GM12878 (cell line): ENCODE results near the gene RBBP4. TPM values are rescaled to one million over a fixed set of nuclear protein-coding genes. Genes with fewer than 3 reads are reported as not detected.

Experiments
- ATAC-seq: fragments of 200-7000 bp; cut with Tn5 transposase; 3 replicates; pipeline ENCODE4 v1.9.1; 2020; ENCODE audit warnings: mild to moderate bottlenecking, moderate library complexity
- BruUV-seq: library from RNA; stranded (reverse); fragments of 400-500 nt; replicated peaks from 2 replicates; lab custom pipeline; 2021; lab: Mats Ljungman, UMichigan
- CTCF ChIA-PET: fragments of 300-600 bp; sonication (Branson Sonifier 250); formaldehyde crosslinking; extraction: SDS; loops from one replicate; lab custom pipeline; 2021; ENCODE audit warnings: inconsistent platforms; lab: Yijun Ruan, JAX
- POLR2A ChIA-PET: fragments of 350-600 bp; formaldehyde crosslinking; extraction: SDS; loops from one replicate; lab custom pipeline; 2021; ENCODE audit warnings: inconsistent platforms; lab: Charles Lee
- RAD21 ChIA-PET: fragments of 300-600 bp; sonication (Branson Sonifier 250); formaldehyde crosslinking; loops from one replicate; lab custom pipeline; 2023; ENCODE audit warnings: antibody characterized with exemption; ENCODE audit not compliant: unreplicated experiment; lab: Charles Lee
- SMC1A ChIA-PET: fragments of 300-600 bp; sonication (Branson Sonifier 250); formaldehyde crosslinking; loops from one replicate; lab custom pipeline; 2023; ENCODE audit not compliant: unreplicated experiment, uncharacterized antibody; lab: Charles Lee
- DNase-seq: peaks from one replicate; pipeline ENCODE4 v3.0.0-alpha.2; 2011; ENCODE audit warnings: low read depth, low spot score
- FAIRE-seq: peaks from 3 replicates; lab custom pipeline; 2011; peaks lifted over from hg19 to GRCh38; lab: Jason Lieb, UNC
- H2AFZ ChIP-seq: 2 replicates; pipeline ENCODE4 v1.6.0; 2011; ENCODE audit warnings: low read depth, low read length, control low read depth; ENCODE audit not compliant: control insufficient read depth
- H3K27ac ChIP-seq: 2 replicates; pipeline ENCODE4 v1.5.1; 2011; ENCODE audit warnings: control low read depth; ENCODE audit not compliant: control insufficient read depth, insufficient read depth
- H3K27me3 ChIP-seq, 2 experiments: replicated peaks in 1 of 2; 2 replicates each; pipeline versions ENCODE4 v1.6.0 to v1.6.1; 2011; ENCODE audit warnings: low read length in 1 of 2; ENCODE audit not compliant: control insufficient read depth in 2 of 2, insufficient read depth in 2 of 2
- H3K36me3 ChIP-seq, 2 experiments: 2 replicates each; pipeline ENCODE4 v1.5.1; 2011; ENCODE audit warnings: low read length in 1 of 2; ENCODE audit not compliant: control insufficient read depth in 2 of 2, insufficient read depth in 2 of 2
- H3K4me1 ChIP-seq: 2 replicates; pipeline ENCODE4 v1.6.1; 2011; ENCODE audit warnings: mild to moderate bottlenecking, low read length, moderate library complexity, mixed read lengths; ENCODE audit not compliant: control insufficient read depth, insufficient read depth
- H3K4me2 ChIP-seq: 2 replicates; pipeline ENCODE4 v1.6.0; 2011; ENCODE audit warnings: control low read depth; ENCODE audit not compliant: control insufficient read depth, insufficient read depth
- H3K4me3 ChIP-seq: fragments of 200-600 bp; sonication (generic); 2 replicates; pipeline ENCODE4 v1.5.1; 2016
- H3K79me2 ChIP-seq: 2 replicates; pipeline ENCODE4 v1.6.0; 2011; ENCODE audit warnings: low read length; ENCODE audit not compliant: control insufficient read depth, insufficient read depth
- H3K9ac ChIP-seq: 2 replicates; pipeline ENCODE4 v1.8.0; 2011; ENCODE audit warnings: low read length, control low read depth, mixed read lengths; ENCODE audit not compliant: control insufficient read depth, insufficient read depth
- H3K9me3 ChIP-seq: replicated peaks from 3 replicates; pipeline ENCODE4 v1.5.1; 2011; ENCODE audit warnings: mild to moderate bottlenecking, low read length; ENCODE audit not compliant: control insufficient read depth, insufficient read depth
- H4K20me1 ChIP-seq: 2 replicates; pipeline ENCODE4 v1.6.0; 2011; ENCODE audit not compliant: control insufficient read depth, insufficient read depth
- ATF2 ChIP-seq: IDR thresholded peaks from 2 replicates; pipeline ENCODE4 v1.6.1; 2012; ENCODE audit warnings: low read length, inconsistent platforms
- ATF7 ChIP-seq: fragments of 450-650 bp; IDR thresholded peaks from 2 replicates; pipeline ENCODE4 v1.6.1; 2016; ENCODE audit warnings: low read depth, mild to moderate bottlenecking
- BCL3 ChIP-seq: IDR thresholded peaks from 2 replicates; pipeline ENCODE4 v1.6.1; 2011; ENCODE audit warnings: borderline replicate concordance, low read depth, mild to moderate bottlenecking, moderate library complexity, low read length; ENCODE audit not compliant: insufficient read depth, poor library complexity, severe bottlenecking
- BMI1 ChIP-seq: fragments of 450-650 bp; IDR thresholded peaks from 2 replicates; pipeline ENCODE4 v1.6.1; 2016; ENCODE audit warnings: mild to moderate bottlenecking, moderate library complexity, borderline replicate concordance
- BRCA1 ChIP-seq: IDR thresholded peaks from 2 replicates; pipeline ENCODE4 v1.6.1; 2011; ENCODE audit warnings: low read depth, low read length, improper control_type of control experiment
- CEBPZ ChIP-seq: fragments of 150-350 bp; IDR thresholded peaks from 2 replicates; pipeline ENCODE4 v1.6.1; 2016; ENCODE audit warnings: low read depth, low read length
- FOXM1 ChIP-seq: IDR thresholded peaks from 2 replicates; pipeline ENCODE4 v1.6.1; 2012; ENCODE audit warnings: low read depth, mild to moderate bottlenecking, inconsistent platforms, low read length, moderate library complexity
- MXI1 ChIP-seq: fragments of 150-350 bp; IDR thresholded peaks from 2 replicates; pipeline ENCODE4 v1.6.1; 2011; ENCODE audit warnings: low read depth, mild to moderate bottlenecking, inconsistent platforms, low read length, improper control_type of control experiment
- NFXL1 ChIP-seq: fragments of 450-650 bp; IDR thresholded peaks from 2 replicates; pipeline ENCODE4 v1.6.1; 2017; ENCODE audit warnings: antibody characterized with exemption, mild to moderate bottlenecking, borderline replicate concordance
- SIX5 ChIP-seq: IDR thresholded peaks from 2 replicates; pipeline ENCODE4 v1.6.1; 2011; ENCODE audit warnings: mild to moderate bottlenecking, low read depth, low read length, moderate library complexity; ENCODE audit not compliant: severe bottlenecking
- SMAD5 ChIP-seq: IDR thresholded peaks from 2 replicates; pipeline ENCODE4 v1.6.1; 2016; ENCODE audit warnings: antibody characterized with exemption, low read depth
- TARDBP ChIP-seq: IDR thresholded peaks from 2 replicates; pipeline ENCODE4 v1.6.1; 2016; ENCODE audit warnings: borderline replicate concordance
- WGBS: methylation state at CpG from one replicate; pipeline ENCODE4 v1.1.6; 2016; ENCODE audit warnings: low lambda C conversion rate; ENCODE audit not compliant: insufficient replicate concordance, insufficient coverage; ENCODE audit errors: missing lambda C conversion rate; 5-methylcytosine and 5-hydroxymethylcytosine counted together
- in situ Hi-C: fragments of 300-500 bp; cut with MboI; formaldehyde crosslinking; loops from 9 replicates; pipeline ENCODE4 v1.14.3; 2018; ENCODE audit warnings: mixed read lengths
- intact Hi-C: fragments of 100-400 bp; cut with micrococcal nuclease; formaldehyde crosslinking; loops from one replicate; pipeline ENCODE4 v1.14.2; 2022; ENCODE audit not compliant: unreplicated experiment
- polyA plus RNA-seq, 11 experiments: library from polyadenylated mRNA; depleted of rRNA in 4 of 11; unstranded in 6 of 11; stranded (reverse) in 5 of 11; fragments of >200 nt; fragmentation: Nextera tagmentation in 4 of 11; fragmentation: Illumina TruSeq in 1 of 11; extraction: Ambion mirVana in 4 of 11; extraction: Trizol in 1 of 11; gene quantifications; 1 replicate in 1 of 11; 2 replicates in 10 of 11; pipeline versions ENCODE4 v1.2.1 to v1.2.3, GENCODE V29; 2011 to 2016; ENCODE audit warnings: inconsistent platforms in 2 of 11, missing spikeins in 2 of 11, low read depth in 1 of 11
- total RNA-seq, 4 experiments: library from RNA; depleted of rRNA in 3 of 4; stranded (reverse); fragments of >200 nt in 3 of 4; fragmentation: Illumina TruSeq in 1 of 4; extraction: Trizol in 1 of 4; gene quantifications; 2 replicates each; pipeline versions ENCODE4 v1.2.1 to v1.2.3, GENCODE V29; 2013 to 2021

Gene RBBP4
- total and polyA plus RNA-seq, 10 of the 15 experiments (the other 5 are each of a cell fraction or from before 2014, with no cell fraction given) = 120 to 357 (median 231) TPM

- peak overlapping the region; percentile 97 for H3K4me2 ChIP-seq
- in situ Hi-C loops = no loop called here
- SMC1A ChIA-PET = interaction anchor here (1.3 kb wide), 1 partner anchor 72 kb away, joined by 3 read pairs; no protein-coding TSS in a partner anchor
Measured at GRCh38 chr1:32611859-32612188, 39.2 kb upstream of the RBBP4 start.

More at GRCh38 chr1:32611859-32612188, 39.2 kb upstream of the RBBP4 start:
- BruUV-seq = no TSS peak
- Histone ChIP-seq H3K4me1 (peaks cover 5% of the 10 kb centered on the region; the same call in 1 of the 2 replicates), H3K27me3 (no peaks in the 10 kb centered on the region), H3K36me3 (no peaks in the 10 kb centered on the region), H3K27ac (no peak overlapping the region; the same call in 1 of the 2 replicates), H3K9me3 (no peaks in the 10 kb centered on the region), H4K20me1 (no peaks in the 10 kb centered on the region), H3K79me2 (no peaks in the 10 kb centered on the region), H3K4me3 (peak overlapping the region; percentile 67), H2AFZ (peak overlapping the region; percentile 87), H3K9ac (peak overlapping the region; percentile 53; the same call in 1 of the 2 replicates)
- ChIA-PET CTCF (interaction anchor here (1.3 to 1.6 kb wide), 2 partner anchors 21 to 91 kb away, joined by 4 to 5 read pairs; no protein-coding TSS in a partner anchor), POLR2A (interaction anchor here (0.6 kb wide), 2 partner anchors 16 to 215 kb away, joined by 4 to 5 read pairs; no protein-coding TSS in a partner anchor), RAD21 (interaction anchor here (1.5 kb wide), 1 partner anchor 34 kb away, joined by 3 read pairs; no protein-coding TSS in a partner anchor)
- DNase-seq = no peak
- no peak for TF ChIP-seq ATF2
- no peak for TF ChIP-seq CEBPZ
- TF ChIP-seq NFXL1 = no peak
- TF ChIP-seq FOXM1 = no peak
- TF ChIP-seq BRCA1 = no peak
- no peak for TF ChIP-seq SIX5
- no peak for TF ChIP-seq TARDBP
- no peak for TF ChIP-seq BMI1
- no peak for TF ChIP-seq SMAD5
- TF ChIP-seq BCL3 = no peak
- TF ChIP-seq ATF7 = no peak
- no peak for TF ChIP-seq MXI1
- 33% methylated on average over 12 of the region's 12 CpGs for WGBS
- intact Hi-C loops = no loop called here
- no peak for ATAC-seq
- no peak for FAIRE-seq
